H1 (cell line): Measurements from ENCODE around the gene MANBA. TPM values are rescaled to one million over a fixed set of nuclear protein-coding genes. Genes with fewer than 3 reads are reported as not detected.

Experiments used
- BRCA1 ChIP-seq: IDR thresholded peaks from 2 replicates; pipeline ENCODE4 v1.6.1; 2012; ENCODE audit warnings: low read depth, low read length, improper control_type of control experiment
- CHD7 ChIP-seq: fragments of 300-600 bp; sonication (generic); IDR thresholded peaks from 2 replicates; pipeline ENCODE4 v1.7.1; 2012; ENCODE audit warnings: low read length, moderate library complexity, mild to moderate bottlenecking, inconsistent platforms; ENCODE audit not compliant: insufficient replicate concordance
- FOSL1 ChIP-seq: IDR thresholded peaks from 2 replicates; pipeline ENCODE4 v1.6.1; 2011; ENCODE audit warnings: mild to moderate bottlenecking, low read depth, low read length, moderate library complexity; ENCODE audit not compliant: insufficient read depth
- RFX5 ChIP-seq: IDR thresholded peaks from 2 replicates; pipeline ENCODE4 v1.6.1; 2011; ENCODE audit warnings: low read depth, low read length, improper control_type of control experiment, borderline replicate concordance
- SAP30 ChIP-seq: fragments of 300-600 bp; sonication (generic); IDR thresholded peaks from 2 replicates; pipeline ENCODE4 v1.7.1; 2012; ENCODE audit warnings: low read length, moderate library complexity, mild to moderate bottlenecking, inconsistent platforms; ENCODE audit not compliant: insufficient read depth, insufficient replicate concordance
- TCF12 ChIP-seq: IDR thresholded peaks from 2 replicates; pipeline ENCODE4 v1.6.1; 2011; ENCODE audit warnings: low read depth, mild to moderate bottlenecking, low read length
- YY1 ChIP-seq: IDR thresholded peaks from 2 replicates; pipeline ENCODE4 v1.6.1; 2011; ENCODE audit warnings: low read depth, mild to moderate bottlenecking, low read length
- polyA plus RNA-seq, 7 experiments: library from polyadenylated mRNA; depleted of rRNA in 3 of 7; stranded (reverse) in 5 of 7; unstranded in 2 of 7; fragments of >200 nt in 5 of 7; fragments of 200-250 nt in 2 of 7; gene quantifications; 1 replicate in 5 of 7; 2 replicates in 1 of 7; 4 replicates in 1 of 7; pipeline versions ENCODE4 v1.2.1 to v1.2.3, GENCODE V29; 2011 to 2013; ENCODE audit warnings: missing spikeins in 2 of 7, mixed read lengths in 2 of 7
- total RNA-seq: library from RNA; stranded (reverse); fragmentation: NEBNext Ultra II Directional; extraction: Animal tissue kit (Norgen Biotek cat#: 25700); gene quantifications from 2 replicates; pipeline ENCODE4 v1.2.1, GENCODE V29; 2021

MANBA gene
- total and polyA plus RNA-seq, 2 of the 8 experiments (the other 6 are each of a cell fraction or from before 2014, with no cell fraction given), result 22.9 to 27.8 TPM

GRCh38 chr4:102632241-102633065 is 128.3 kb downstream of the MANBA start (continued):
- TF ChIP-seq CHD7 (no peak), BRCA1 (no peak), TCF12 (no peak), FOSL1 (no peak), YY1 (no peak), RFX5 (no peak), SAP30 (no peak)
